Measurements from ENCODE around the gene ENO2.

Gene ENO2

DNA sequence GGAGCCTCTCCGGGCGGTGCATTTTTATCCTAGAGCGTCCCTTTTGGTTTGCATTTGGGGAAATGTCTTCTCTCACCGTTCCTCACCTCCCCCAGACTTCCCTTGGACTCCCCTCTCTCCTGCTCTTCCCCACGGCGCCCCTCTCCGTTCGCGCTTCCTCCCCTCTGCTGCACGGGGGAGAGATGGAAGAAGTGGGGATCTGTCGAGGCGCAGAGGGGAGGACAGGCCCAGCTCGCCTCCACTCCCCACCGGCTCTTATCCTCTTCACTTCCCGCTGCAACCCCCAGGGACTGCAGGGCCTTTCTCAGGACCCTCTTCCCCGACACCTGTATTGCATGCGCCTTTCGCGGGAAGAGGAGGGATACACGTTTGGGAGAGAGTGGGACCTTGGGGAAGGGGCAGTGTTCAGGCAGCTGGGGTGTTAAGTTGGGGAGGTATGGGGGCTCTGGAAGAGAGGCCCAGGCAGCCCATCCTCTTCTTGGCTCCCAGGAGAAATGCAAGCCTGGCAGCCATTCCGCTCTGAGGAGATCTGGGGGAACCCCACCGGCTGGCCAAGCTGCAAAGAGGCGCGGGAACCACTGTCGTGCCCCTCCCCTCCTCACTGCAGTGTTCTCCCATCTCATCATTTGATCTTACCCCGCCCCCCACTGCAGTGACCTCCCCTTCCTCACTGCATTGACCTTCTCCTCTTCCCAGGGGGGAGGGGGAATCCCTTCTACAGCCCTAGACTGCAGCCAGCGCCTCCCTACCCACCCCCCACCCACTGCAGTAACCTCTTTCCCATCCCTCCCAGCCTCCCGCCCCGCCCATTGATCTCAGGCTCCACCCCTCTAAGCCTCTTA lies 788 bp downstream of the ENO2 start:
- peak; percentile 44 for DNase-seq

- no peak for DNase-seq
Measured at GRCh38 chr12:6915789-6916285, 1.5 kb downstream of the ENO2 start.

GRCh38 chr12:6916426-6917200 lies 2.2 kb downstream of the ENO2 start:
- no peak for DNase-seq

DNA sequence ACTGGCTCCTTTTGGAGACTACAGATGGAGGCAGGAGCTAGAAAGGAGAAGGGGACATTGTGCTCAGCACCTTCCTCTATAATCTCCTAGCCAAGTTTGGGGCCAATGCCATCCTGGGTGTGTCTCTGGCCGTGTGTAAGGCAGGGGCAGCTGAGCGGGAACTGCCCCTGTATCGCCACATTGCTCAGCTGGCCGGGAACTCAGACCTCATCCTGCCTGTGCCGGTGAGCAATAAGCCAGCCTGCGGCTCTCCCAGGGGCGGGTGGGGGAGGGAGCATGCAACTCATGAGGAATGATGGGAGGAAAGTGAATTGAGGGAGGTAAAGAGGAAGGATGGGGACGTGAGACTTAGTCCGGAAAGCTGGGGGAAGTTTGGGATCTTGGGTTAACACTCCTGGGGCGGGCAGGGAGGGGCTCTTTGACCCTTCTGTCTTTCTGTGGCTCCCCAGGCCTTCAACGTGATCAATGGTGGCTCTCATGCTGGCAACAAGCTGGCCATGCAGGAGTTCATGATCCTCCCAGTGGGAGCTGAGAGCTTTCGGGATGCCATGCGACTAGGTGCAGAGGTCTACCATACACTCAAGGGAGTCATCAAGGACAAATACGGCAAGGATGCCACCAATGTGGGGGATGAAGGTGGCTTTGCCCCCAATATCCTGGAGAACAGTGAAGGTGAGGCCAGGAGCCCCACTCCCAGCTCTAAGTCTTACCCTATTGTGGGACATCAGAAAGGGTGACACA lies 3.3 kb downstream of the ENO2 start:
- peak; percentile 59 for DNase-seq

DNA sequence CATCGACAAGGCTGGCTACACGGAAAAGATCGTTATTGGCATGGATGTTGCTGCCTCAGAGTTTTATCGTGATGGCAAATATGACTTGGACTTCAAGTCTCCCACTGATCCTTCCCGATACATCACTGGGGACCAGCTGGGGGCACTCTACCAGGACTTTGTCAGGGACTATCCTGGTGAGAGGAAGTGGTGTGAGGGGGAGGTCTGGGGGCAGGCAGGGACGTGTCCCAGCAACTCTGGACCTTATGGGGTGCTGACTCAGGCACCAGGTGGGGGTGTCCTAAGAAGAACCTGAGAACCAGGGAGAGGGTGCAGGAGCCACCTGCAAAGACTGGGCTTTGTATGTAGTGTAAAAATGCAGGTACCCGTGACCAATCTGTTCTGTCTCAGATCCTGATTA lies 5.2 kb downstream of the ENO2 start:
- DNase-seq = no peak

- DNase-seq = no peak
Measured at GRCh38 chr12:6921539-6921938, 7.2 kb downstream of the ENO2 start.

- DNase-seq = no peak
Measured at GRCh38 chr12:6921996-6922946, 7.9 kb downstream of the ENO2 start.

GRCh38 chr12:6923003-6923732 lies 8.8 kb downstream of the ENO2 start:
- DNase-seq = no peak

DNA sequence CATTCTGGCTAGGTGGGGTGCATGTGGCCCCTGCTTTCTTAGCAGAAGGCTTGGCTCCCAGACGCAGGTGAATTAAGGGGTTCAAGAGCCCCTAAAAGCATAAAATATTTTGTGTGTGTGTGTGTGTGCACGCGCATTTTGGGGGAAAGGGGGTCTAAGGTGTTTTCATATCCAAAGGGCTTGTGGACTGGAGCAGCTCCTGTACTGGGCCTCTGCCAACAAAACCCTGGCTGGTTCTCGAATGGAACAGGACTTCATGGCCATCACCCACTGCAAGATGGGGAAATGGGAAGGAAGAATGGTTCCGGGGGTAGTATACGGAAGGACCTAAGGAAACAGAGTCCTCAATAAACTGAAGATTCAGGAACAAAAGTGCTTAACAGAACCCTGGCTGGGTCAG lies 9.5 kb downstream of the ENO2 start:
- no peak for DNase-seq

DNA sequence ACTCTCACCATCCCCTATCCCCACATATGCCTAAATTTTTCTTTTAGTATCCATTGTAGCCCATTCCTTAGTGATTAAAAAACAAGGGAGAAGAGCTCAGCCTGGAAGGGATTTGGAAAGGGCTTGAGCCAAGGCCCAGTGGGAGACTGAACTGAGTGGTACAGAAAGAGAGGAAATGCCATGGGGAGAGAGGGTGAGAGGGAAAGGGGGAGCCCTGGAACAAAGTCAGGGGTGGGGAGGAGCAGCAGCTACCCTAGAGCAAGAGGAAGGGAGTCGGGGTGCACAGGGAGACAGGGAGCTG lies 10.8 kb downstream of the ENO2 start:
- no peak for DNase-seq

- peak; percentile 93 for DNase-seq
Measured at GRCh38 chr12:6925540-6926279, 11.3 kb downstream of the ENO2 start.

DNA sequence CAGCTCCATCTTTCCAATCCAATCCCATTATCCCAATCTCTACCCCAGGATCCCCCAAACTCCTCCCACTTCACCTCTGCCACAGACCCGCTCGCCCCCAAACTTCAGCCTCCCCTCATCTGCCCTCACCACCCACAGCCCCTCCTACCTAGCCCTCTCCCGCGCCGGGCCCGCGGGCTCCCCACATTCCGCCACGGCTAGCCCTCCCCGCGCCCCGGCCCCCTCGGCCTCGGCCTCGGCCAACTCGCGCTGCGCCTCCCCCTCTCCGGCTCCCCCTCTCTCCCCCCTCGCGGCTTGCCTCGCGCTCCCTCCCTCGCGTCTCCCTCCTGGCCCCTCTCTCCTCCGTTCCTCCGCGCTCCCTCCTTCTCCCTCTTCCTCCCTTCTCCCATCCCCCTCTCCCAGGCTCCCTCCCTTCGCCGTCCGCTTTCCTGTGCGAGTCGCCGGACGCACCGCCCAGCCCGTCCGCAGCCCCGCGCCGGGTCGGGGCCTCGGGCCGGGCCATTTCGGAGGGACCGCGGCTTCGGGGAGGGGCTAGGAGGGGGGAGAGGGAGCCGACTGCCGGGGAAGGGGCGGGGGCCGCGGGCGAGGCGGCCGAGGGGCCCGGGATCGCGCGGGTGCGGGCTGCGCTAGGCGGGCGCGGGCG lies 13.1 kb downstream of the ENO2 start, which contains the start of gene ATN1:
Gene ATN1, plus strand, starts transcription at position 581 of the 643 bp plus-strand sequence. CDS start 6,043 bp downstream, outside the sequence.
- DNase-seq = peak; percentile 72

GRCh38 chr12:6928022-6928702 lies 13.8 kb downstream of the ENO2 start:
- DNase-seq = no peak

DNA sequence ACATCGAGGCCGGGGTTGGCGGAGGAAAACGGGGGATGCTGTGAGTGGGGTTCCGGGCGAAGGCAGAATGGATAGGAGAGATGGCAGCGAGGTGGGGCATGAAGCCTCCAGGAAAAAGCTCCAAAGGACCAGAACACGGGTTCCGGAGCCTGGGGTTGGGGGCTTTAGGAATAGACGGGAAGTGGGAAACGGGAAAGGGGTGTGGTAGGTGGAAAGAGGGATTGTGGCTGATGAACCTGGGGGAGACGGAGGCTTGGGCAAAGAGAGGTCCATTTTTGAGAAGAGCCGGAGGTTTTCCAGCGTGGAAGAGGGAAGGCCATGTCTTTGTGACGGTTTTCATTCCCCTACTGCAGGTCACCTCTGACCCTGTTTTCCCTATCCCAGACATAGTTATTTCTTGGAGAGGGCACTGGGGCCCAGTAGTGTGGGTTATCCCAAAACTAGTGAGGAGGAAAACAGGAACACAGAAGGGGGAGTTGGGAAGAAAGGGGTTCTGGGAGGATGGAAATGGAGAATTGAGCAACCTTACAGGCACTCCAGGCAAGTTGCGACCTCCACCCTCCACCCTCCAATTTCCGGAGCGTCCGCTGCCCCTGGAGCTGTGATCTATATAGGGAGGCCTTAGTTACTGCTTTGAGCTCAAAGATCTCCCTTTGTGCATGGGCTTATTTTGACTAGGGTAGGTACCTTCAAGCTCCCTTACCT lies 14.5 kb downstream of the ENO2 start:
- no peak for DNase-seq

DNA sequence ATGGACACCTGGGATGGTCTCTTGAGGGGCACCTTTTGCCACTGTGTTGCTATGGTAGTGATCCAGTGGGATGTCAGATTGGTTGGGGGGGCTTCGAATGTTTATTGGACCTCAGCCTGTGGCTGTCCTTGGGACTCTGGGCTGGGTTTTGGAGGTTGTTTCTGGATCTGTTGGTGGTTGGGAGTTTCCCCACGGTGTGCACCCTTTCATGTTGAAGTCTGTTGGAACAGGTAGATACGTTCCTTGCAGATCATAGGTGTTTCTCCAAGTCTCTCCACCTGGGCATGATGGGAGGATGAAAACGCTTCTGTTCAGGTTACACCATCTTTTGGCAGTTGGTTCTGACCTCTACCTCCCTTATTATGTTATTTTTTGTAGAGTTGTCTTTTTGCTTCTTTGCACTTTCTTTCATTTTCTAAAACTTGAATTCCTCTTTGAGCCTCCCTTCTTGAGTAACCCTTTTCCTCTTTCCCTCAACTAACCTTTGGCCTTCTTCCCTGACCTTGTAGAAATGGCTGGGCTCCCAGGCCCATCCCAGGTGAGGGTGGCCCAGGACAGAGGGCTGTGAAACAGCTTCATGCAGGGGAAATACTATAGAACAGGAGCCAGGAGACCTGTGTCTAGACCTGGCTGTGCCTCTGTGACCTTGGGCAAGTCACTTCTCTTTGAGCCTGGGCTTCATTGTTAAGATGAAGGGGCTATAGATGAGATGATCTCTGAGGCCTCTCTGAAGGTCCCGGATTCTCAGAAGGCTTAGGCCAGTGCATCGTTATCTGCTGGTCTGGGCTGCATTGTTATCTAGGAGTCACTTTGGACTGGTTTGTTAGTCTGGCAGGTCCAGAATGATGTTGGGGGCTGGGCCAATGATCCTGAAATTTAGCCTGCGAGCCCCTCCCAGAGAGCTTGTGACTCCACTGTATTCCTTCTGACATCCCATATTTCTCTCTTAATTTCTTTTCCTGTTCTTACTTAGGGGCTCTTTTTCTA lies 15.4 kb downstream of the ENO2 start:
- no peak for DNase-seq

- DNase-seq = no peak
Measured at GRCh38 chr12:6932766-6933165, 18.4 kb downstream of the ENO2 start.

GRCh38 chr12:6934110-6934509 lies 19.7 kb downstream of the ENO2 start:
- DNase-seq = peak; percentile 86
